ENCODE data around the gene BANP. TPM values are rescaled to one million over a fixed set of nuclear protein-coding genes. Genes with fewer than 3 reads are reported as not detected.

BANP gene
- total and polyA plus RNA-seq, 2 donors (not counting 3 experiments of a cell fraction or from before 2014, with no cell fraction given): 22.4 to 33.8 TPM

DNA sequence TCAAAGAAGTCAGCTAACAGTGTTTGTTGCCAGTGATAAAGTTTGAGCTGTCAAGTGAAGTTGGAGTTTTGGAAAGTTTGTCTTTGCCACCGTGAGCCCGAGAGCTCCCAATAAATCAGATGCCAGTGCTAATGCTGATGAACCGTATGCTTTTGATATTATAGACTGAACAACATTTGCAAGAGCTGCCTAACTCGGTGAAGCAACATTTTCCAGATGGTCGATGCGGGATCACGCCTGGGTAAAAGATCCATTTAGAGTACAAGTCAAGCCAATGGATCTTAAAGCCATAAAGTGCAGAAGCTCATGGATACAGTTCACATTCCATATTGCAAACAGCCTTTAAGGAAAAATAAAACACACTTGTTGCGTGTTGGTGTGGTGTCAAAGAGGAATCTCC, 9.6 kb downstream of the BANP start:
- H3K4me2 ChIP-seq (ENCODE audit: insufficient read depth, low read length): no peak overlapping the region
- H3K9me1 ChIP-seq (replicated peaks; ENCODE audit: control insufficient read depth, extremely low read depth, insufficient read depth, low read length): no peaks in the 10 kb centered on the region
- H3K79me2 ChIP-seq (ENCODE audit: control insufficient read depth, insufficient read depth, low read length): peaks cover 76% of the 10 kb centered on the region
- no peaks in the 10 kb centered on the region for H3K27me3 ChIP-seq (ENCODE audit: control insufficient read depth in 2 of 2, insufficient read depth in 2 of 2, low read length in 2 of 2)
- no peak overlapping the region for H3K9ac ChIP-seq (replicated peaks; ENCODE audit: extremely low read depth, insufficient read depth, low read length)
- ChIA-PET POLR2A (no interaction called here), CTCF (no interaction called here)
- no peak overlapping the region for H2AFZ ChIP-seq (ENCODE audit: low read depth, low read length)
- intact Hi-C loops (cut with micrococcal nuclease) (no loop called here), dilution Hi-C loops (cut with MboI; ENCODE audit: extremely low pct_ligation_motif_present, low sequenced_read_pairs) (no loop called here)
- no TSS peak for BruUV-seq (replicated peaks)
- H3K27ac ChIP-seq (ENCODE audit: insufficient read depth, low read depth, low read length): no peak overlapping the region
- TF ChIP-seq GATA2 (IDR thresholded peaks at IDR 0.05; ENCODE audit: insufficient read depth, insufficient read length, low read depth, low read length): no peak
- TF ChIP-seq MYC (IDR thresholded peaks at IDR 0.05; ENCODE audit: low read depth, low read length): no peak
- TF ChIP-seq, protein P1, sequence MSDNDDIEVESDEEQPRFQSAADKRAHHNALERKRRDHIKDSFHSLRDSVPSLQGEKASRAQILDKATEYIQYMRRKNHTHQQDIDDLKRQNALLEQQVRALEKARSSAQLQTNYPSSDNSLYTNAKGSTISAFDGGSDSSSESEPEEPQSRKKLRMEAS (IDR thresholded peaks at IDR 0.05; ENCODE audit: insufficient read depth, insufficient read length): no peak
- TF ChIP-seq, protein P2, sequence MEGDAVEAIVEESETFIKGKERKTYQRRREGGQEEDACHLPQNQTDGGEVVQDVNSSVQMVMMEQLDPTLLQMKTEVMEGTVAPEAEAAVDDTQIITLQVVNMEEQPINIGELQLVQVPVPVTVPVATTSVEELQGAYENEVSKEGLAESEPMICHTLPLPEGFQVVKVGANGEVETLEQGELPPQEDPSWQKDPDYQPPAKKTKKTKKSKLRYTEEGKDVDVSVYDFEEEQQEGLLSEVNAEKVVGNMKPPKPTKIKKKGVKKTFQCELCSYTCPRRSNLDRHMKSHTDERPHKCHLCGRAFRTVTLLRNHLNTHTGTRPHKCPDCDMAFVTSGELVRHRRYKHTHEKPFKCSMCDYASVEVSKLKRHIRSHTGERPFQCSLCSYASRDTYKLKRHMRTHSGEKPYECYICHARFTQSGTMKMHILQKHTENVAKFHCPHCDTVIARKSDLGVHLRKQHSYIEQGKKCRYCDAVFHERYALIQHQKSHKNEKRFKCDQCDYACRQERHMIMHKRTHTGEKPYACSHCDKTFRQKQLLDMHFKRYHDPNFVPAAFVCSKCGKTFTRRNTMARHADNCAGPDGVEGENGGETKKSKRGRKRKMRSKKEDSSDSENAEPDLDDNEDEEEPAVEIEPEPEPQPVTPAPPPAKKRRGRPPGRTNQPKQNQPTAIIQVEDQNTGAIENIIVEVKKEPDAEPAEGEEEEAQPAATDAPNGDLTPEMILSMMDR (IDR thresholded peaks at IDR 0.05; ENCODE audit: extremely low read depth in 1 of 2, insufficient read depth in 1 of 2, low read depth in 1 of 2, low read length in 2 of 2): no peak
- no peak for TF ChIP-seq EZH2 (IDR thresholded peaks at IDR 0.05; ENCODE audit: borderline replicate concordance, low read depth, low read length, severe bottlenecking)
- TF ChIP-seq FOS (IDR thresholded peaks at IDR 0.05; ENCODE audit: borderline replicate concordance, insufficient read depth, low read length): no peak
- no peak for TF ChIP-seq JUN (IDR thresholded peaks at IDR 0.05; ENCODE audit: borderline replicate concordance, insufficient read depth, insufficient read length, low read depth)
- no peak for TF ChIP-seq POLR2A (IDR thresholded peaks at IDR 0.05; ENCODE audit: low read depth, low read length)
- no peak for TF ChIP-seq POLR2AphosphoS5 (IDR thresholded peaks at IDR 0.05; ENCODE audit: insufficient read depth, low read depth, low read length)
- H3K4me3 ChIP-seq (replicated peaks in 1 of 3; ENCODE audit: insufficient read depth in 1 of 3, low read depth in 1 of 3, low read length in 3 of 3): no peak overlapping the region
- peaks cover 0 to 2% of the 10 kb centered on the region in 2 experiments for H3K36me3 ChIP-seq (ENCODE audit: control insufficient read depth in 2 of 2, extremely low read depth in 1 of 2, insufficient read depth in 2 of 2, low read length in 2 of 2)
- no peaks in the 10 kb centered on the region for H4K20me1 ChIP-seq (replicated peaks; ENCODE audit: control insufficient read depth, extremely low read depth, insufficient read depth, low read length)
- H3K4me1 ChIP-seq (ENCODE audit: control insufficient read depth, extremely low read depth, insufficient read depth, low read length): peaks cover 38% of the 10 kb centered on the region
- no peaks in the 10 kb centered on the region for H3K9me3 ChIP-seq (replicated peaks; ENCODE audit: control insufficient read depth, insufficient read depth, low read length)
- no peak for FAIRE-seq
- DNase-seq (ENCODE audit: low read depth, low spot score): no peak

All from endothelial cell of umbilical vein (primary cell).